H9 (cell line): ENCODE data around the gene ITGAE. TPM values are rescaled to one million over a fixed set of nuclear protein-coding genes. Genes with fewer than 3 reads are reported as not detected.
"Not testable (repeated sequence)": the region's sequence is repeated elsewhere in the genome, so short reads cannot be mapped to it uniquely, and the experiment has no call there.

Experiments used
- DNase-seq: peaks from one replicate; pipeline ENCODE4 v3.0.0-alpha.2; 2017
- H2AFZ ChIP-seq: one replicate; pipeline ENCODE4 v1.6.1; 2013; ENCODE audit warnings: mild to moderate bottlenecking, low read length, control low read depth, moderate library complexity
- H2AK5ac ChIP-seq: 2 replicates; pipeline ENCODE4 v1.6.1; 2013; ENCODE audit warnings: low read length, control low read depth, mixed read lengths; ENCODE audit not compliant: insufficient read length
- H2BK120ac ChIP-seq: one replicate; pipeline ENCODE4 v1.6.1; 2013; ENCODE audit warnings: low read depth, mild to moderate bottlenecking, low read length, control low read depth, inconsistent platforms; ENCODE audit not compliant: poor library complexity, severe bottlenecking
- H2BK12ac ChIP-seq: 2 replicates; pipeline ENCODE4 v1.6.1; 2013; ENCODE audit warnings: low read length, control low read depth, mixed read lengths, low read depth; ENCODE audit not compliant: insufficient read length
- H2BK15ac ChIP-seq: 2 replicates; pipeline ENCODE4 v1.6.1; 2013; ENCODE audit warnings: low read depth, low read length, control low read depth
- H2BK20ac ChIP-seq: one replicate; pipeline ENCODE4 v1.6.1; 2013; ENCODE audit warnings: low read depth, mild to moderate bottlenecking, low read length, control low read depth, inconsistent platforms; ENCODE audit not compliant: poor library complexity, severe bottlenecking
- H2BK5ac ChIP-seq: 2 replicates; pipeline ENCODE4 v1.6.1; 2013; ENCODE audit warnings: low read length, control low read depth, mixed read lengths; ENCODE audit not compliant: insufficient read length
- H3K14ac ChIP-seq: 2 replicates; pipeline ENCODE4 v1.6.1; 2013; ENCODE audit warnings: low read length, control low read depth; ENCODE audit not compliant: insufficient read depth
- H3K18ac ChIP-seq: 2 replicates; pipeline ENCODE4 v1.6.1; 2013; ENCODE audit warnings: low read depth, mild to moderate bottlenecking, mixed read lengths, low read length, control low read depth; ENCODE audit not compliant: insufficient read length
- H3K23ac ChIP-seq: 2 replicates; pipeline ENCODE4 v1.6.1; 2013; ENCODE audit warnings: low read length, control low read depth, mixed read lengths, low read depth; ENCODE audit not compliant: insufficient read length
- H3K23me2 ChIP-seq: 2 replicates; pipeline ENCODE4 v1.6.1; 2013; ENCODE audit warnings: low read depth, mild to moderate bottlenecking, mixed read lengths, low read length, control low read depth; ENCODE audit not compliant: insufficient read length, poor library complexity, severe bottlenecking
- H3K27ac ChIP-seq: 2 replicates; pipeline ENCODE4 v1.5.1; 2013; ENCODE audit warnings: low read length, control low read depth, mixed read lengths, low read depth; ENCODE audit not compliant: insufficient read length
- H3K27me3 ChIP-seq: 2 replicates; pipeline ENCODE4 v1.6.1; 2013; ENCODE audit warnings: low read length, control low read depth, inconsistent platforms; ENCODE audit not compliant: insufficient read depth
- H3K4ac ChIP-seq: 2 replicates; pipeline ENCODE4 v1.6.1; 2013; ENCODE audit warnings: low read depth, mild to moderate bottlenecking, control low read depth, inconsistent platforms, low read length, moderate library complexity
- H3K4me1 ChIP-seq: 2 replicates; pipeline ENCODE4 v1.6.1; 2013; ENCODE audit warnings: low read length, control low read depth, inconsistent platforms; ENCODE audit not compliant: insufficient read depth
- H3K4me2 ChIP-seq: 2 replicates; pipeline ENCODE4 v1.6.1; 2013; ENCODE audit warnings: low read length, control low read depth, mixed read lengths; ENCODE audit not compliant: insufficient read length, insufficient read depth
- H3K56ac ChIP-seq: 2 replicates; pipeline ENCODE4 v1.6.1; 2013; ENCODE audit warnings: low read depth, mild to moderate bottlenecking, mixed read lengths, low read length, control low read depth; ENCODE audit not compliant: insufficient read length
- H3K79me1 ChIP-seq: 2 replicates; pipeline ENCODE4 v1.6.1; 2013; ENCODE audit warnings: low read depth, mild to moderate bottlenecking, moderate library complexity, low read length, control low read depth, inconsistent platforms; ENCODE audit not compliant: insufficient read depth, poor library complexity, severe bottlenecking
- H3K79me2 ChIP-seq: 2 replicates; pipeline ENCODE4 v1.6.1; 2013; ENCODE audit warnings: low read length, control low read depth, inconsistent platforms; ENCODE audit not compliant: insufficient read depth
- H3K9ac ChIP-seq: 2 replicates; pipeline ENCODE4 v1.6.1; 2013; ENCODE audit warnings: low read length, control low read depth, mixed read lengths; ENCODE audit not compliant: insufficient read length; ENCODE audit errors: extremely low read depth
- H3K9me3 ChIP-seq: one replicate; pipeline ENCODE4 v1.6.1; 2013; ENCODE audit warnings: low read depth, low read length, inconsistent platforms; ENCODE audit not compliant: control insufficient read depth
- H3T11ph ChIP-seq: one replicate; pipeline ENCODE4 v1.6.1; 2013; ENCODE audit warnings: mild to moderate bottlenecking, low read length, control low read depth, inconsistent platforms
- H4K20me1 ChIP-seq: one replicate; pipeline ENCODE4 v1.6.1; 2013; ENCODE audit not compliant: control insufficient read depth, insufficient read length, insufficient read depth
- H4K5ac ChIP-seq: 2 replicates; pipeline ENCODE4 v1.6.1; 2013; ENCODE audit warnings: low read depth, mild to moderate bottlenecking, mixed read lengths, low read length, control low read depth; ENCODE audit not compliant: insufficient read length
- H4K8ac ChIP-seq: replicated peaks from 2 replicates; pipeline ENCODE4 v1.6.1; 2013; ENCODE audit warnings: low read length, control low read depth, mixed read lengths, low read depth; ENCODE audit not compliant: insufficient read length
- H4K91ac ChIP-seq: 2 replicates; pipeline ENCODE4 v1.6.1; 2013; ENCODE audit warnings: low read depth, mild to moderate bottlenecking, moderate library complexity, mixed read lengths, low read length, control low read depth; ENCODE audit not compliant: insufficient read length
- H3K27ac Mint-ChIP-seq, 3 experiments: 2 replicates in 2 of 3; 3 replicates in 1 of 3; pipeline ENCODE4 v1.8.0; 2020 to 2021; ENCODE audit warnings: mixed read lengths in 3 of 3, mild to moderate bottlenecking in 1 of 3, moderate library complexity in 1 of 3
- H3K27me3 Mint-ChIP-seq: 2 replicates; pipeline ENCODE4 v1.8.0; 2021; ENCODE audit warnings: low read depth, mild to moderate bottlenecking, moderate library complexity, mixed read lengths
- H3K36me3 Mint-ChIP-seq, 3 experiments: 2 replicates in 2 of 3; 3 replicates in 1 of 3; pipeline ENCODE4 v1.8.0; 2020 to 2021; ENCODE audit warnings: low read depth in 3 of 3, mixed read lengths in 3 of 3; ENCODE audit not compliant: insufficient read depth in 1 of 3
- H3K4me1 Mint-ChIP-seq, 2 experiments: 2 replicates each; pipeline ENCODE4 v1.8.0; 2020; ENCODE audit warnings: mixed read lengths in 2 of 2
- H3K4me3 Mint-ChIP-seq, 2 experiments: 2 replicates in 1 of 2; 3 replicates in 1 of 2; pipeline ENCODE4 v1.8.0; 2020 to 2021; ENCODE audit warnings: mild to moderate bottlenecking in 2 of 2, mixed read lengths in 2 of 2, moderate library complexity in 1 of 2
- H3K9me3 Mint-ChIP-seq, 2 experiments: 2 replicates in 1 of 2; 3 replicates in 1 of 2; pipeline ENCODE4 v1.8.0; 2020; ENCODE audit warnings: mild to moderate bottlenecking in 2 of 2, mixed read lengths in 2 of 2, moderate library complexity in 1 of 2
- WGBS: extraction: QIAGEN DNeasy Blood & Tissue Kit; methylation state at CpG from one replicate; pipeline ENCODE4 v1.1.7; 2013; ENCODE audit warnings: missing lambda C conversion rate, low lambda C conversion rate, mixed read lengths; ENCODE audit not compliant: insufficient read length; ENCODE audit errors: extremely low coverage; 5-methylcytosine and 5-hydroxymethylcytosine counted together
- total RNA-seq: library from RNA; stranded (reverse); gene quantifications from 2 replicates; pipeline ENCODE4 v1.2.1, GENCODE V29; 2021

ITGAE gene
- total RNA-seq, 1 experiment from 2014 or later = 23.5 TPM

DNA sequence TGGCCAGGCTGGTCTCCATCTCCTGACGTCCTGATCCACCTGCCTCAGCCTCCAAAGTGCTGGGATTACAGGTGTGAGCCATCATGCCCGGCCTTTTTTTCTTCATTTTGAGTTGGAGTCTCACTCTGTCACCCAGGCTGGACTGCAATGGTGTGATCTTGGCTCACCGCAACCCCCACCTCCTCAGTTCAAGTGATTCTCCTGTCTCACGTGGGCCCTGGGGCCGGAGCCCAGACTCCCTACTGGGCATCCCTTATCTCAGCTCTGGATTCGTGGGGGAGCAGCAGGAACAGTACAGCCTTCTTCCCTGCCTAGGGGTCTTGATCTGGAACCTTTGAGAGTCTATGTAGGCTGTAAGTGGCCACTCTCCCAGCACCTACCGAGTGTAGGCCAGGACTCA, 7.7 kb downstream of the ITGAE start:
- H3T11ph ChIP-seq, H3K14ac ChIP-seq, H3K27ac Mint-ChIP-seq: not testable (repeated sequence)

More for the DNA sequence above, 7.7 kb downstream of the ITGAE start:
- not testable (repeated sequence) for H2BK5ac ChIP-seq, H2BK120ac ChIP-seq, H3K9ac ChIP-seq, H3K4me3 Mint-ChIP-seq, H3K36me3 Mint-ChIP-seq, H3K4me2 ChIP-seq, H2BK20ac ChIP-seq, H3K9me3 Mint-ChIP-seq, H2BK15ac ChIP-seq, H3K9me3 ChIP-seq, H2AK5ac ChIP-seq, H4K8ac ChIP-seq, H3K23ac ChIP-seq, H3K27me3 ChIP-seq, DNase-seq, H3K27ac ChIP-seq, H3K27me3 Mint-ChIP-seq, H3K18ac ChIP-seq, H2BK12ac ChIP-seq, H2AFZ ChIP-seq, H4K20me1 ChIP-seq, H3K23me2 ChIP-seq, H4K5ac ChIP-seq, H3K4ac ChIP-seq, H3K56ac ChIP-seq, H3K4me1 ChIP-seq, H4K91ac ChIP-seq, H3K79me2 ChIP-seq, H3K79me1 ChIP-seq
- H3K4me1 Mint-ChIP-seq = peaks cover 10 to 22% of the 10 kb centered on the region in 2 experiments
- whole genome bisulfite sequencing = no CpG with 5 or more reads among the region's 7 CpGs
